Adrenal gland (tissue), 12 donors: Measurements from ENCODE around the gene WBP11. TPM values are rescaled to one million over a fixed set of nuclear protein-coding genes. Genes with fewer than 3 reads are reported as not detected.

Experiments
- DNase-seq, 7 donors: peaks; one replicate each; pipeline ENCODE4 v3.0.0-alpha.2; 2019 to 2020
- H3K27ac ChIP-seq, 5 donors: fragments of 200-600 bp; sonication (generic) in 4 of 5; 1 replicate in 3 of 5; 2 replicates in 2 of 5; pipeline versions ENCODE4 v1.5.1 to v1.8.0; 2016 to 2020; ENCODE audit warnings: mild to moderate bottlenecking in 1 of 5
- H3K27me3 ChIP-seq: fragments of 200-600 bp; 2 replicates; pipeline ENCODE4 v1.8.0; 2021
- H3K36me3 ChIP-seq, 2 donors: fragments of 200-600 bp; replicated peaks in 1 of 2; 1 replicate in 1 of 2; 2 replicates in 1 of 2; pipeline versions ENCODE4 v1.5.1 to v1.8.0; 2018 to 2022
- H3K4me1 ChIP-seq, 2 donors: fragments of 200-600 bp; replicated peaks in 1 of 2; 1 replicate in 1 of 2; 2 replicates in 1 of 2; pipeline versions ENCODE4 v1.5.1 to v1.8.0; 2018 to 2021
- H3K4me3 ChIP-seq, 4 donors: fragments of 200-600 bp; sonication (generic) in 3 of 4; one replicate each; pipeline ENCODE4 v1.5.1; 2016 to 2018
- H3K9me3 ChIP-seq, 3 donors: fragments of 200-600 bp; sonication (generic) in 1 of 3; replicated peaks in 1 of 3; 1 replicate in 2 of 3; 2 replicates in 1 of 3; pipeline versions ENCODE4 v1.5.1 to v1.8.0; 2016 to 2021
- CTCF ChIP-seq, 6 experiments: fragments of 450-650 bp in 4 of 6; fragments of 200-600 bp in 2 of 6; sonication (generic) in 1 of 6; IDR thresholded peaks; 1 replicate in 5 of 6; 2 replicates in 1 of 6; pipeline versions ENCODE4 v1.5.1 to v1.8.0; 2016 to 2021; ENCODE audit warnings: antibody characterized with exemption in 6 of 6, mild to moderate bottlenecking in 2 of 6, moderate library complexity in 1 of 6
- POLR2A ChIP-seq, 2 donors: fragments of 450-650 bp; IDR thresholded peaks; one replicate each; pipeline ENCODE4 v1.6.1; 2017; ENCODE audit warnings: antibody characterized with exemption in 2 of 2, mild to moderate bottlenecking in 2 of 2, moderate library complexity in 1 of 2
- WGBS, 4 donors: extraction: QIAGEN DNeasy Blood & Tissue Kit in 2 of 4; methylation state at CpG; one replicate each; pipeline versions ENCODE4 v1.1.5 to v1.1.7; 2013 to 2017; 5-methylcytosine and 5-hydroxymethylcytosine counted together
- intact Hi-C, 2 donors: fragments of 100-400 bp; cut with DNase I; formaldehyde crosslinking; loops; one replicate each; pipeline versions ENCODE4 v1.14.1 to v1.15.0; 2022 to 2023
- polyA plus RNA-seq, 3 donors: library from polyadenylated mRNA; stranded (reverse); fragments of 200-250 nt in 2 of 3; fragments of 350-450 nt in 1 of 3; fragmentation: Illumina TruSeq in 1 of 3; extraction: RNeasy Lipid Tissue Mini Kit (QIAGEN cat#74804) in 1 of 3; gene quantifications; one replicate each; pipeline ENCODE4 v1.2.3, GENCODE V29; 2013 to 2014
- total RNA-seq, 9 donors: library from RNA; depleted of rRNA in 4 of 9; stranded (reverse); fragments of >200 nt in 4 of 9; fragments of 120-200 nt in 1 of 9; fragmentation: NEBNext Ultra II Directional in 1 of 9; extraction: Animal tissue kit (Norgen Biotek cat#: 25700) in 1 of 9; gene quantifications; one replicate each; pipeline versions ENCODE4 v1.1.0 to v1.2.4, GENCODE V29; 2013 to 2023
- donor health status: healthy with polysubstance abuse.
- donor health status: Bipolar disorder and iron deficiency.
- donor health status: DM: yes; HTN: yes; CAD: no.
- donor health status: DM: no; HTN: no; CAD: no.
- donor health status: DM: no; HTN: no; CAD: no.
- donor health status: DM: yes; HTN: yes; CAD: no.

The WBP11 gene
- total and polyA plus RNA-seq, 12 donors: 11.5 to 112 (median 24.8) TPM

- peaks cover 0 to 19% of the 10 kb centered on the region in 2 donors for H3K36me3 ChIP-seq
Observed at GRCh38 chr12:14802721-14803010, 612 bp downstream of the WBP11 start.

GRCh38 chr12:14802247-14802646, 1.0 kb downstream of the WBP11 start:
- WGBS, 4 donors: 55 to 62% (median 60%) methylated on average over 4 of the region's 4 CpGs
- no peak for DNase-seq
- peaks cover 0 to 23% of the 10 kb centered on the region in 2 donors for H3K36me3 ChIP-seq
- intact Hi-C loops: no loop called here
- H3K9me3 ChIP-seq: no peaks in the 10 kb centered on the region
- TF ChIP-seq POLR2A (IDR thresholded peaks at IDR 0.05) (no peak), CTCF (IDR thresholded peaks at IDR 0.05) (no peak)
- peak overlapping the region in 1 of 4 donors; percentile 82 for H3K4me3 ChIP-seq
- H3K27me3 ChIP-seq: no peaks in the 10 kb centered on the region
- H3K4me1 ChIP-seq: peaks cover 22 to 33% of the 10 kb centered on the region in 2 donors
- peak overlapping the region in 4 of 5 donors; percentile 93 to 99 (median 98) for H3K27ac ChIP-seq

More at GRCh38 chr12:14802721-14803010, 612 bp downstream of the WBP11 start:
- no peaks in the 10 kb centered on the region for H3K27me3 ChIP-seq
- H3K4me3 ChIP-seq: peak overlapping the region; percentile 57 to 97 (median 85)
- peaks cover 22 to 33% of the 10 kb centered on the region in 2 donors for H3K4me1 ChIP-seq
- no peak for DNase-seq
- no peak for TF ChIP-seq CTCF (IDR thresholded peaks at IDR 0.05)
- TF ChIP-seq POLR2A (IDR thresholded peaks at IDR 0.05): no peak
- H3K27ac ChIP-seq: peak overlapping the region; percentile 93 to 99 (median 99)
- WGBS, 4 donors: 0 to 1% (median 0%) methylated on average over 7 of the region's 7 CpGs
- H3K9me3 ChIP-seq: no peaks in the 10 kb centered on the region
- intact Hi-C loops: no loop called here

- Histone ChIP-seq H3K9me3 (no peaks in the 10 kb centered on the region), H3K4me1 (no peaks in the 10 kb centered on the region), H3K4me3 (no peak overlapping the region), H3K27ac (peak overlapping the region in 1 of 5 donors; percentile 13), H3K27me3 (no peaks in the 10 kb centered on the region), H3K36me3 (peaks cover 0 to 94% of the 10 kb centered on the region in 2 donors)
- TF ChIP-seq CTCF (IDR thresholded peaks at IDR 0.05) (no peak), POLR2A (IDR thresholded peaks at IDR 0.05) (no peak)
- WGBS, 4 donors: 63 to 71% (median 67%) methylated on average over 4 of the region's 4 CpGs
- intact Hi-C loops: no loop called here
- no peak for DNase-seq
Observed at GRCh38 chr12:14795028-14795448, 8.2 kb downstream of the WBP11 start.

- Histone ChIP-seq H3K27ac (no peak overlapping the region), H3K4me3 (no peak overlapping the region), H3K4me1 (no peaks in the 10 kb centered on the region), H3K36me3 (peaks cover 0 to 48% of the 10 kb centered on the region in 2 donors), H3K27me3 (no peaks in the 10 kb centered on the region), H3K9me3 (no peaks in the 10 kb centered on the region)
- TF ChIP-seq POLR2A (IDR thresholded peaks at IDR 0.05) (no peak), CTCF (IDR thresholded peaks at IDR 0.05) (no peak)
- intact Hi-C loops: no loop called here
- 93 to 98% (median 96%) methylated on average over 3 of the region's 3 CpGs for WGBS, 4 donors
- DNase-seq: no peak
Observed at GRCh38 chr12:14785568-14785967, 17.7 kb downstream of the WBP11 start.
